Natural killer cell treated with Interleukin-12 subunit alpha and Interleukin-12 subunit beta and Interleukin-15 and Interleukin-18, amount 100 ng/mL, for 72 hours (primary cell): ENCODE results near the gene C2CD2. TPM values are rescaled to one million over a fixed set of nuclear protein-coding genes. Genes with fewer than 3 reads are reported as not detected.

ENCODE experiments used
- ATAC-seq, 2 donors: fragments of 150-1000 bp; cut with Tn5 transposase in 1 of 2; sonication (Bioruptor Pico), chemical (Tn5 transposase) in 1 of 2; 2 replicates each; pipeline ENCODE4 v1.10.0; 2021
- DNase-seq: peaks from one replicate; pipeline ENCODE4 v3.0.0; 2022; ENCODE audit warnings: low spot score
- H3K27ac Mint-ChIP-seq, 2 donors: 1 replicate in 1 of 2; 2 replicates in 1 of 2; pipeline ENCODE4 v1.8.0; 2022; ENCODE audit warnings: mixed read lengths in 2 of 2, mild to moderate bottlenecking in 1 of 2, moderate library complexity in 1 of 2
- H3K27me3 Mint-ChIP-seq, 2 donors: 1 replicate in 1 of 2; 2 replicates in 1 of 2; pipeline ENCODE4 v1.8.0; 2022; ENCODE audit warnings: mixed read lengths in 2 of 2
- H3K36me3 Mint-ChIP-seq: one replicate; pipeline ENCODE4 v1.8.0; 2022; ENCODE audit warnings: mixed read lengths
- H3K4me1 Mint-ChIP-seq, 2 donors: 1 replicate in 1 of 2; 2 replicates in 1 of 2; pipeline ENCODE4 v1.8.0; 2022; ENCODE audit warnings: low read depth in 2 of 2, mixed read lengths in 2 of 2, mild to moderate bottlenecking in 1 of 2
- H3K4me3 Mint-ChIP-seq: one replicate; pipeline ENCODE4 v1.8.0; 2022; ENCODE audit warnings: mixed read lengths
- H3K9me3 Mint-ChIP-seq: 2 replicates; pipeline ENCODE4 v1.8.0; 2022; ENCODE audit warnings: mixed read lengths
- total RNA-seq, 2 donors: library from RNA; stranded (reverse); gene quantifications; one replicate each; pipeline ENCODE4 v1.2.3, GENCODE V29; 2022

C2CD2 gene
- total RNA-seq, 2 donors from 2014 or later: 1.4 to 2.2 TPM

DNA sequence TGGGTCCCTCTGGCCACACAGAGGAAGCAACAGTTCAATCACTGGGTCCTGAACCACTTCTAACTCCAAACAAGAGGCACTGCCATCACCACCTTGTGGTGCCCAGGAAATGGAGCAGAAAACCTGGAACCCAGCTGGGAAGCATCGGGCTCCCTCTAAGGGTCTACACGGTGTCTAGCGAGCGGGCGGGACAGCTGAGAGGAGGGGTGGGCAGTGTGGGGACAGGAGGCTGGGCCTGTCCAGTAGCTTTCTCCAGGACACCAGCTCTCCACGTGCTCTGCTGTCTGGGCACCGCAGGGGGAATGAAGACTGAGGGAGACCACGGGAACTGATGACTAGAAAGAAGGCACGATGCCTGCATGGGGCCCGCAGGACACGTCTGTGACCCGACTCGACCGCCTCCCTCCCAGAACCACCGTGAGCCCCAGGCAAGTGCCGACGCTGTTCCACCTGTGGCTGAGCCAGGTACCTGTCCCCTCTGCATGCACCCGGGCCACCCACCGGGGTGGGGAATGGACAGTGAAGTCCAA lies 69.3 kb downstream of the C2CD2 start:
- Mint-ChIP-seq H3K9me3 (no peaks in the 10 kb centered on the region), H3K27ac (no peak overlapping the region), H3K4me3 (no peak overlapping the region), H3K36me3 (no peaks in the 10 kb centered on the region), H3K4me1 (peaks cover 0 to 4% of the 10 kb centered on the region in 2 donors), H3K27me3 (no peaks in the 10 kb centered on the region)
- ATAC-seq (peak in 1 of 2 donors; percentile 33), DNase-seq (no peak)

DNA sequence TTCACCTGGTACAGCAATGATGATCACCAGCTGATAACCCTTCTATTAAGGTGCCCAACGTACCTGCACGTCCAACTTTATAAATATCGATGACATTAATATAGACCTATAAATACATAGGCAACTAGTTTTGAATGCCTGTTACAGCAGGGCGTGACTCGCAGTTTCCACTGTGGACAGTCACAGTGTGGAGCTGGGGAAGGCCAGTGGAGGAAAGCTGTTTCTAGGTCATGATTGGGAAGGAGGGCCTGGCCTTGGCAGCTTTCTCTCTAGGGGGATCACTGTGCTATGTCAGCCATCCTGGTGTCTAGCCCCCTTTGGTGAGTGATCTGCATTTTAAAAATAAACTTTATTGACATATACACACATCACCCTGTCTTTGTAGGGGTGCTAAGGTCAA lies 70.2 kb downstream of the C2CD2 start:
- no peaks in the 10 kb centered on the region for H3K9me3 Mint-ChIP-seq
- no peaks in the 10 kb centered on the region for H3K27me3 Mint-ChIP-seq
- no peaks in the 10 kb centered on the region for H3K36me3 Mint-ChIP-seq
- H3K4me3 Mint-ChIP-seq: no peak overlapping the region
- DNase-seq: no peak
- H3K27ac Mint-ChIP-seq: no peak overlapping the region
- peaks cover 0 to 4% of the 10 kb centered on the region in 2 donors for H3K4me1 Mint-ChIP-seq
- no peak for ATAC-seq

DNA sequence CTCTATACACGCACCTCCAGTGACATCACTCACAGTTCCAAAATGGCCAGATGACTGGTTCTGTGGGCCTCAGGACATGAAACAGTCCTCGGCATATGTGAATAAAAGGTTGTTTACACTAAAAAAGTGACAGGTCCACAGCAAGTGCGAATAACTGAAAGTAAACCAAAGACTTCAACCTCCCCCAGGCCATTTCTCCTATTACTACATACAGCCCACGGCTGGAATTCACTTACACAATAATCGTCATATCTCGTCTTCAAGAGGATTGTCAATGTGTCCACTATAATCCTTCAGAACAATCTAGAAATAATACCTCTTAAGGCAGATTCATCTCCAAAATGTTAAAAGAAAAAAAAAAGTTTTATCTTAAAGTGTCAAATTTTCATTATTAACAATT lies 72.8 kb downstream of the C2CD2 start:
- peak overlapping the region in 1 of 2 donors; percentile 61 for H3K27ac Mint-ChIP-seq
- no peak for ATAC-seq

DNA sequence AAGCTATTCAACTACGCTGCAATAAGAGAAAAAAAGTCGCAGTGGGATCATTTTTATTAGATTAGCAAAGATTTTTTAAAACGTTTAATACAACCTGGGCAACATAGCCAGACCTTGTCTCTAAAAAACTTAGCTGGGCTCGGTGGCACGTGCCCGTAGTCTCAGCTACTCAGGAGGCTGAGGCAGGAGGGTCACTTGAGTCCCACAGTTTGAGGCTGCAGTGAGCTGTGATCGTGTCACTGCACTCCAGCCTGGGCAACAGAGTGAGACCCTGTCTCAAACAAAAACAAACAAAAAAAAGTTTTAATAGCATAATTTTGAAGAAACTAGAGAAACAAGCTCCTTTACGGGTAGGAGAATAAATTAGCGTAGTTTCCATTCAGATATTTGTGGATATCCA lies 73.7 kb downstream of the C2CD2 start:
- H3K36me3 Mint-ChIP-seq: no peaks in the 10 kb centered on the region
- no peaks in the 10 kb centered on the region for H3K9me3 Mint-ChIP-seq
- H3K27ac Mint-ChIP-seq: peak overlapping the region; percentile 86 to 88
- ATAC-seq (no peak), DNase-seq (no peak)
- H3K4me1 Mint-ChIP-seq: peaks cover 16 to 20% of the 10 kb centered on the region in 2 donors
- no peaks in the 10 kb centered on the region for H3K27me3 Mint-ChIP-seq
- H3K4me3 Mint-ChIP-seq: peak overlapping the region; percentile 87

More for the DNA sequence above, 72.8 kb downstream of the C2CD2 start:
- peaks cover 14 to 16% of the 10 kb centered on the region in 2 donors for H3K4me1 Mint-ChIP-seq
- no peaks in the 10 kb centered on the region for H3K9me3 Mint-ChIP-seq
- H3K27me3 Mint-ChIP-seq: no peaks in the 10 kb centered on the region
- H3K4me3 Mint-ChIP-seq: peak overlapping the region; percentile 13
- no peak for DNase-seq
- no peaks in the 10 kb centered on the region for H3K36me3 Mint-ChIP-seq

DNA sequence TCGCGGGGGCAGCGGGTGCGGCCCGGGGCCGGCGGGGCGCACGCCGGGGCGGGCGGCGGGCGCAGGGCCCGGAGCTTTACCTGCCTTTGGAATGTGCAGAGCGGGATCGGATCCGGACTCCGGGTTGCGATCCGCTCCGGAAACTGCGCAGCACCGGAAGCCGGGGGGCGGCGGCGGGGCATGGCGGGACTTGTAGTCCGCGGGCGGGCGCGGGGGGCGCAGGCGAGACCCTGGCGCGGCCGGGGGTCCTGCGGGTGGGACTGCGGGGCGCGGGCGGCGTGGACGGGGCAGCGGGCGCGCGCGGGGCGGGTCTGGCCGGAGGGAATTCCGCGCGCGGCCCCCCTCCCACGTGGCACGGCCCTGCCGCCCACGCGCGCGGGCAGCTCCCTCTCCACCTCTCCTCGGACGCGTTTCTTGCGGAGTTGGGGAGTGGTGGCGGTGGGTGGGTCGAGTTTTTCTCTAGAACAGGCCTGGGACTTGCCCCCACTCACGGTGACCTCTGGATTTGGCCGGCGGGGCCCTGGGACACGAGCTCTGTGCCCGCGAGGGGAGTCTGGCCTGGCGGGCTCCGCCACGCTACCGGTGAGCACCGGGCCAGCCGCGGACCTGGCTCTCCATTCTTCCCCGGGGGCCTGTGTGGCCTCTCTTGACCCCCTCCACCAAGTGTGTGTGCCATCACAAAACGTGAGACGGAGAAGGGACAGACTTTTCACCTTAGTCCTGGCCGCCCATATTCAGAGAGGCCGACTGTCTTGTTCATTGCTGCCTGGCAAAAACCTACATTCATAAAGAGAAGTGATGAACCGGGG lies 74.4 kb downstream of the C2CD2 start, which contains the start of gene PRDM15:
Gene PRDM15 (minus strand): TSS at position 155 of the 809 bp plus-strand sequence. CDS start 18,981 bp downstream, outside the sequence.
- Mint-ChIP-seq H3K36me3 (no peaks in the 10 kb centered on the region), H3K27ac (peak within 1 kb of the TSS; percentile 86 to 88), H3K4me3 (peak within 1 kb of the TSS; percentile 87), H3K9me3 (no peaks in the 10 kb centered on the region), H3K4me1 (peaks cover 16 to 20% of the 10 kb centered on the region in 2 donors), H3K27me3 (no peaks in the 10 kb centered on the region)
- ATAC-seq (peak; percentile 87 to 90), DNase-seq (peak; percentile 87)

DNA sequence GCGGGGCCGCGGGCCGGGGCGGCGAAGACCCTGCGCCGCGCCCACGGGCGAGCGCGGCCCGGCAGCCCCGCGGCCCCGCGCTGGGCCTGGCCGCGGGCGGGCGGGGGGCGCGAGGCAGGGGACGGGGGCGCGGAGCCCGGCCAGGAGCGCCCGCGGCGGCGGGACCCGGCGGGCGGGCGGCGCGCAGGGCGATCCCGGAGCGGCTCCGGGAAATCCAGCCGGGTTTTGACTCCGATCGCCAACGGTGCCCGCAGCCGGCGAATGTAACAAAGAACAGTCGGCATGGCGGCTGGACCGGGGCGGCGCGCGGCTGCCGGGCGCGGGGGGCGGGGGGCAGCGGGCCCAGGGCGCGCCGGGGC lies 75.0 kb downstream of the C2CD2 start:
- H3K9me3 Mint-ChIP-seq: no peaks in the 10 kb centered on the region
- peak; percentile 82 to 87 for ATAC-seq
- peaks cover 16 to 20% of the 10 kb centered on the region in 2 donors for H3K4me1 Mint-ChIP-seq
- no peaks in the 10 kb centered on the region for H3K27me3 Mint-ChIP-seq
- peak; percentile 84 for DNase-seq
- H3K4me3 Mint-ChIP-seq: peak overlapping the region; percentile 87
- H3K27ac Mint-ChIP-seq: no peak overlapping the region
- H3K36me3 Mint-ChIP-seq: no peaks in the 10 kb centered on the region

DNA sequence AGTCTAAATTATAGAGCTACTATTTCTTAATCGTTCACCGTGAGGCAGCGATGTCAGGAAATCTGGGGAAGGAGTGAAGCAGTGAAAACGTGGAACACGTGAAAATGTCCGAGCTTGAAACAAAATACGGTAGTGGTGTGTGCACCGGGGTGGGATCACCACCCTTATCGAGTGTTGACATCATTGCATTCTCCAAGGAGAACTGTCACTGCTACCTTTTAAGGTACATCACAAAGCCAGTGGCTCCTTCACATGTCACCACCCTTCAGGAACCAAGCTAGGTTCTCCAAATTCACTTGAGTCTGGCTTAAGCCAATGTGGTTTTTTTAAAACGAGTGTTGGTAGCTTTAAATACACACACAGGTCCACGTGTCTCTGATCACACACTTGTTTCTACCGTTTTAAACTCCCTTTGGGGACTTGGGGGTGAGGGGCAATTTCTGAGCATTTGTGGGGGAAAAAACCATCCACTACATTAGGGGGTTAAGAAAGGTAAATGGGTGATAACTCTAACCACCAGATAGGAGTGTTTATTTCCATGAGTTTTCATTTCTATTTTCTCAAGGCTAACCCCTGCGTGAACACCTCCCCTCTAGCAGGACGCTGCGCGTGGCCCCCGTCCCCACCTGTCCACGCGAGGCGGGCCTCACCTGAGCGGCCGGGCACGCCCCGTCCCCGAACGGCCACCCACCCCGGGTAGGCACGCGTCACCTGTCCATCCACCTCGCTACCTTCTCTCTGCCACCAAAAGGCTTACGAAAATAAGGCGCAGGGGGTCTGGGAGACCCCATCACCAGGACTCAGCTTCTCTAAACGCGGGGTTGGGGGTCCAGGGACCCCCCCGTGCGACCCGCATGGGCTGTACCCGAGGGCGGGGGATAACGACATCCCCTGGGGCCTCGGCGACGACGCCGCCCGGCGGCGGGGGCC lies 75.7 kb downstream of the C2CD2 start:
- H3K9me3 Mint-ChIP-seq: no peaks in the 10 kb centered on the region
- H3K36me3 Mint-ChIP-seq: no peaks in the 10 kb centered on the region
- H3K4me3 Mint-ChIP-seq: peak overlapping the region; percentile 84
- DNase-seq (no peak), ATAC-seq (peak in 1 of 2 donors; percentile 13)
- no peaks in the 10 kb centered on the region for H3K27me3 Mint-ChIP-seq
- peaks cover 19 to 20% of the 10 kb centered on the region in 2 donors for H3K4me1 Mint-ChIP-seq
- H3K27ac Mint-ChIP-seq: peak overlapping the region; percentile 64 to 68

DNA sequence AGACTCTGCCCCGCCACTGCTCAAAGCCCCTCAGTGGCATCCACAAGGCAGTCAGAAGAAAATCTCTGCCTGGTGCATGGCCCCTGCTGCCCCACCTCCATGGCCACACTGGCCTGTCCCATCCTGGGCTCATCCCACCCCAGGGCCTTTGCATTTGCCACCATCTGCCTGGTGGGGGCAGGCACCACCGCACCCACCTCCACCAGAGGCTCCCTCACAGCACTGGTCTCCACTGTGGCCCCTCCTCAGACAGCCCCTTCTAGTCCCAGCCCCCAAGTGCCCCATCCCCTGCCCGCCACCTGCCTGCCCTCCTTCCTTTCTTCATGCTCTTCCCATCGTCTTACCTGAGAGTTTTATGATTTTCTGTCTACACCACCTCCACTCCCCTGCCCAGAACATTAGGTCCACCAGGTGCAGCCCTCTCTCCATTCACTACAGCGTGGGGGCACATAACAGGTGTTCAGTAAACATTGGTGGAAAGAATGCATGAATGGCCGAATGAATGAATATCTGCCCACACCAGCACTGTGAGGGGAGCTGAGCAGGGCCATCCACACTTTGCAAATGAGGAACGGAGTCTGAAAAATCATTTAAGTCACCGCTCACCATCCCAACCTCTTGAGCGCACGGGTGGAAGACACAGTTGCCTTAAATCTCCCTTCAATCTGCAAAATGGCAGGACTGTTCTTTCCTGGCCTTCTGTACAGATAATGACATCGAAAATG lies 76.7 kb downstream of the C2CD2 start:
- peak overlapping the region; percentile 64 to 68 for H3K27ac Mint-ChIP-seq
- H3K36me3 Mint-ChIP-seq: no peaks in the 10 kb centered on the region
- DNase-seq (no peak), ATAC-seq (no peak)
- no peaks in the 10 kb centered on the region for H3K9me3 Mint-ChIP-seq
- no peaks in the 10 kb centered on the region for H3K27me3 Mint-ChIP-seq
- H3K4me1 Mint-ChIP-seq: peaks cover 20% of the 10 kb centered on the region in 2 donors
- H3K4me3 Mint-ChIP-seq: peak overlapping the region; percentile 84

DNA sequence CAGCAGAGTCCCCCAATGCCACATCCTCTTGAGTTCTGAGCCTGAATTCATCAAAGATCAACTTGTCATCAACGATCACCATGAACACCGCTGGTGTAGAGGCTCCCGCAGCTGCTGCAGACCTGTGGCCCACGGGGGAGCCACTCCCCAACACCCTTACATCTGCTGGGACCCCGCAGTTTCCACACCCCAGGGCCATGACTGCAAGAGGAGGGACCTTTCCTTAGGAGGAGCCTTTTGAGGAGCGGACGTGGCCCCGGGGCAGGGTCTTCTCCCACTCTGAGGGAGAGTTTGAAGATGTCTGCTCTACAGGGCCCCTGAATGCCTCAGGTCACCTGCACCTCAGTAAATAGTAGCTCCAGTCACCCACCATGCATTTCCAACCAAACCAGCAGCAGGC lies 77.4 kb downstream of the C2CD2 start:
- no peaks in the 10 kb centered on the region for H3K9me3 Mint-ChIP-seq
- no peaks in the 10 kb centered on the region for H3K27me3 Mint-ChIP-seq
- H3K4me1 Mint-ChIP-seq: peaks cover 20 to 22% of the 10 kb centered on the region in 2 donors
- no peak for DNase-seq
- no peaks in the 10 kb centered on the region for H3K36me3 Mint-ChIP-seq
- no peak overlapping the region for H3K4me3 Mint-ChIP-seq
- H3K27ac Mint-ChIP-seq: peak overlapping the region in 1 of 2 donors; percentile 64
- ATAC-seq: no peak

DNA sequence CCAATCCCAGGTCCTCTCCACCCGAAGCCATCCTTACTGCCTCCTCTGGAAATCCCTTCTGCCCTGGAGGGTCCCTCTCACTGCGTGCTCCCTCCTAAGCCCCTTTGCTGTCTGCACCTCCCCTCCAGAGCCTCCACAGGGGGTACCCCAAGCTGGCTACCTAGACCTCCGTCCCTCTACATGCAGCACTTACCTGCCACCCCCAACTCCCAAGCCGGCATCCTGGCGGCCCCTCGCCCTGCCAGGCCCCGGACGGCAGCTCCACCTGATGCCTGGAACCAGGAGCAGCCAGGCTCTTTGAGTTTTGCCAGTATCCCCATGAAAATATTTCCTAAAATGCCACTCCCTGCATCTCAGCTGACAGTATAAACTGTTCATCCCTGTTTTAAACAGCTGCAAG lies 78.7 kb downstream of the C2CD2 start:
- no peak overlapping the region for H3K4me3 Mint-ChIP-seq
- no peak overlapping the region for H3K27ac Mint-ChIP-seq
- H3K36me3 Mint-ChIP-seq: no peaks in the 10 kb centered on the region
- H3K27me3 Mint-ChIP-seq: no peaks in the 10 kb centered on the region
- H3K4me1 Mint-ChIP-seq: peaks cover 20 to 22% of the 10 kb centered on the region in 2 donors
- H3K9me3 Mint-ChIP-seq: no peaks in the 10 kb centered on the region
- DNase-seq (no peak), ATAC-seq (no peak)

DNA sequence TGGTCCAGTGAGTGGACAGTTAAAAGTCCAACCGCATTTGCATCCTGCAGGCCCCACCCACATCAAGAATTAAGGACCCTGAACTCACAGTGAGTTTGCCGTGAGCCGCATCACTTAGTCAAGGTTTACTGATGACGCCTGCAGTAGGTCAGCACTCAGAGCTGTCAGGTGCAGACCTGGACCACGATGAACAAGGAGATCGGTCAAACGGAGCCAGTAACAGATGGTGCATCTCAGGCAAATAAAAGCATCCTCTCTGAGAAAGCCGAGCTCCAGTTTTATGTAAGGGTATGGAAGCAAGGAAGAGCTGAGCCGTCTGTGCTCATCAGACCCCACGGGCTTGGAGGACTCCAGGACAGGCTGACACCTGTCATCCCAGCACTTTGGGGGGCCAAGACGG lies 79.2 kb downstream of the C2CD2 start:
- Mint-ChIP-seq H3K36me3 (no peaks in the 10 kb centered on the region), H3K4me1 (peaks cover 20% of the 10 kb centered on the region in 2 donors), H3K27ac (no peak overlapping the region), H3K9me3 (no peaks in the 10 kb centered on the region), H3K4me3 (no peak overlapping the region), H3K27me3 (no peaks in the 10 kb centered on the region)
- ATAC-seq (no peak), DNase-seq (no peak)

DNA sequence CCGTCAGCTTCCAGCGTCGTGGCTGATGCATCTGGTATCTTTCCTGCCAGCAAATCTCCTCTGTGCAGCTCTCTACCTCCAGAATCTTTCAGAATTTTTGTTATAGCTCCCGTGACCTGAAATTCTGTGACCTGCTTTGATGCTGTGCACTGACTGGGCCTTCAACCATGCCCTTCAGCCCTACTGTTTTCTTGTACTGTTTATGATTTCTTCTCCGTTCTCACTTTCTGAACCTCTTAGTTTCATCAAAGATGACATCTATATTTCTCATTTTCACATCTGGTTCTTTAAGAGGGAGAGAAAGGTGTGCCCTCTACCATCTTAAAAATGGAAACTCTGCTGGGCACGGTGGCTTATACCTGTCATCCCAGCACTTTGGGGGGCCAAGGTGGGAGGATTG lies 80.4 kb downstream of the C2CD2 start:
- DNase-seq (no peak), ATAC-seq (no peak)
- H3K36me3 Mint-ChIP-seq: no peaks in the 10 kb centered on the region
- no peak overlapping the region for H3K4me3 Mint-ChIP-seq
- no peak overlapping the region for H3K27ac Mint-ChIP-seq
- H3K9me3 Mint-ChIP-seq: no peaks in the 10 kb centered on the region
- no peaks in the 10 kb centered on the region for H3K27me3 Mint-ChIP-seq
- H3K4me1 Mint-ChIP-seq: peaks cover 20% of the 10 kb centered on the region in 2 donors

DNA sequence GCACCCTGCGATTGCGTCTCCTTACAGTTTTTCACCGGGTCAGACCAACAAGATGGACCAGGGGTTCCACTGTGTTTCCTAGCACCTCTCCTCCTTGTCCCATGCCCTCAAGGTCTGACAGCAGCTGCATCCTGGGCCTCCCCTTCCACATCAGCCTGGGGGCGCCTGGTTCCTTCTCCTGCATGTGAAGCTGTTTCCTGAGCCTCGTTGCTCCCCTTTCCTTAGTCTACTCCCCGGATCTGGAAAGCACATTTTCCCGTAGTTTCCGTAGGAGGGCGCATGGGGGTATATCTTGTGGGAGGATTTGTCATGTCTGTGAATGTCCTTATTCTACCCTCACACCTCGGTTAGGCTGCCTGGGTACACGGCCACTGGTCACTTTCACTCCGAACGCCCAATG lies 80.8 kb downstream of the C2CD2 start:
- DNase-seq (no peak), ATAC-seq (no peak)
- H3K27ac Mint-ChIP-seq: no peak overlapping the region
- H3K36me3 Mint-ChIP-seq: no peaks in the 10 kb centered on the region
- H3K4me1 Mint-ChIP-seq: peaks cover 17 to 20% of the 10 kb centered on the region in 2 donors
- H3K4me3 Mint-ChIP-seq: no peak overlapping the region
- no peaks in the 10 kb centered on the region for H3K9me3 Mint-ChIP-seq
- no peaks in the 10 kb centered on the region for H3K27me3 Mint-ChIP-seq
